Stimulated activated CD4-positive, alpha-beta T cell treated with anti-CD3 and anti-CD28 coated beads, Interleukin-12 subunit alpha, Interleukin-12 subunit beta, amount 100 ng/mL, for 24 hours (primary cell): ENCODE results near the gene SLC7A11.

Experiments used
- DNase-seq, 2 experiments: peaks; one replicate each; pipeline ENCODE4 v3.0.0-alpha.2; 2020; ENCODE audit warnings: low read depth in 2 of 2

SLC7A11 gene

DNA sequence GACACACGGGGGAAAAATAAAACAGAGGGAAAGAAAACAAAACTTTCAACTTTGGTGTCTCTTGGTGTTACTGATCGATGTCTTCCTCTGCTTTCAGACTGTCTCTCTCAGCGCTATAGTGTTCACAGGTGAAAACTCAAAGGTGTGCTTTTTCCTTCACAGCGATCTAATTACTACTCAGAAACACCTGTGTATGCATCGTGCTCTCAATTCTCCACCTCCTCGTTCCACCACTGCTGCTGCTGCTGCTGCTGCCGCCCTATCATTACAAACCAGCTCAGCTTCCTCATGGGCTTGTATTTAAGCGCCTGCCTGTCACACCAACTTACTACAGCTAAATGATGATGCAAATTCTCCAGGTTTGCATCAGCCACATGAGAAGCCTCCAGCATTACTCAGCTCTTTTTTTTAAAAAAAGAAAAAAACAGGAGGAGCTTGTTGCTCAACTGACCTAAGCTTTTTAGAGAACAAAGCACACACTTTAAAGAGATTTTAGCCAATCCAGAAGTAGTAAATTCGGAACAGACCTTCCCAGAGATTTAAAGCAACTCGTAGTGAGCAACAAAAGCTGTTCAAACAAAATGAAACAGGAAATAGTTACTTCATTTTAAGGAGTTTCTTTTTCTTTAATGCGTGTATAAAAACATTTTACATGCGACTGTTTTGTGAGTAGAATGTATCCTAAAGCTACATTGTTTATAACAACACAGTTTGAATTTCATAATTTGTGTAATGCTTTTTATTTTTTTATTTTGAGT lies at the start of gene SLC7A11:
Gene SLC7A11 (minus strand): TSS at position 274 of the 758 bp plus-strand sequence. CDS start 280 bp downstream, outside the sequence.
- DNase-seq = peak; percentile 7 to 19

DNA sequence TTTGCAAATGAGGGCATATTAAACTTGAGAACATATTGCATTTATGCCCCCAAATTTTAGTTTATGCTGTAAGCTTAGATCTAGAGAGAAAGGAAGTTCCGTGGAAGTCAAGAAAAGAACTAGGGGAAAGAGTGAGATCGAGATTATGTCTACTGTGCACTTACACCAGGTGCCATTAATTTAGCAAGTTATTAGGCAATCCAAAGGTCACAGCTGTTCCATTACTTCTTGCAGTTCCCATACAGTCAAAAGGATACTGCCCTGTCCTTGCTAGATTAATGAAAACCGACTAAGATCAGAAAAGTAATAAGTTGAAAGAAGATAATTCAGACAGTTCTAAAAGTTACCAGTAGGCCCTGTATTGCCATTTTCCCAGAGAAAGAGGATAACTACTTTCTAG lies 49.3 kb upstream of the SLC7A11 start:
- no peak for DNase-seq

DNA sequence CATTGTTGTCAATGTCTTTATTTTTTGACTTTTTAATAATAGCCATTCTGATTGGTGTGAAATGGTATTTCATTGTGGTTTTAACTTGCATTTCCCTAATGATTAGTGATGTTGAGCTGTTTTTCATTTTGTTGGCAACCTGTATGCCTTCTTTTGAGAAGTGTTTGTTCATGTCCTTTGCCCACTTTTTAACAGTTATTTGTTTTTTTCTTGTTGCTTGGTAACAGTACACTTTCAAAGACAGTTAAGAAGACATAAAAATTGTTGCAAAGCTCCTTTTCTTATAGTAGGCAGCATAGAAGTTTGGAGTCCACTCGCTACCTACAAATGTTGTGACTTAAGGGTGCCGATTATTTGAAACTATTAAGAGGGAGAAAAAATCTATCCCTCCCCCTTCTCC lies 48.7 kb upstream of the SLC7A11 start:
- DNase-seq = no peak

DNA sequence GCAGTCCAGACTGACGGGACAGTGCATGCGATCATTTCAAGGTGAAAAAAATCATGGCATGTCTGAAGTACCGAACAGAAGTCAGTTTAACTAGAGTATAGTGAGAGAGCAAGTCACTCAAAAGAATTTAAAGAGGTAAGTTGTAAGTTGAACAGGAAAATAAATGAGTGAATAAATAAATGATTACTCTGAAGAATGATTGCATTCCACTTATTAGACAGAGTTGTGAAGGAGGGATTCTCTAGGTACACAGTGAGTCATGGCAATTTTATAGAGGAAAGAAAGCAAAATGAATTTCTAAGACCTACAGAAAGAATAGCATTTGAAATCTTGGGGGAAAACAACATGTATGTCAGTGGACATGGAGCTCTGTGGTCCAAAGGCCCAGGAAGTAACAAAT lies 37.1 kb upstream of the SLC7A11 start:
- no peak for DNase-seq

DNA sequence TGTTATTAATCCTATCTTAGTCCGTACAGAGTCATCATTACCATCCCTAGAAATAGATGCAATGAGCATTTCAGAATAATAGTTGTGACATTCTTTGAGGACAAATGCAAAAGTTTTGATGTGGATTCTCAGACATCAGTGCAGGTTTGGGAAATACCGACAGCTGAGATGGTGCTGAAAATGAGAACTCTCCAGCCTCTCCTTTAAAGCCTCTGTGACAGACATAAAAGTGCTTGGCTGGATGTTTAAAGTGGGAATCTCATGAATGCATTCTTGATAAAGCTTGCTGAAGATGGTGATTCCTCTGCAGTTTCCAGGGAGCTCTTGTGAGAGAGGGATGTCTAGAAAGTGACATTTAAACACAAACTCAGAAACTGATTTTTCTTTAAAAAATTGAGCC lies 35.0 kb upstream of the SLC7A11 start:
- DNase-seq = no peak

DNA sequence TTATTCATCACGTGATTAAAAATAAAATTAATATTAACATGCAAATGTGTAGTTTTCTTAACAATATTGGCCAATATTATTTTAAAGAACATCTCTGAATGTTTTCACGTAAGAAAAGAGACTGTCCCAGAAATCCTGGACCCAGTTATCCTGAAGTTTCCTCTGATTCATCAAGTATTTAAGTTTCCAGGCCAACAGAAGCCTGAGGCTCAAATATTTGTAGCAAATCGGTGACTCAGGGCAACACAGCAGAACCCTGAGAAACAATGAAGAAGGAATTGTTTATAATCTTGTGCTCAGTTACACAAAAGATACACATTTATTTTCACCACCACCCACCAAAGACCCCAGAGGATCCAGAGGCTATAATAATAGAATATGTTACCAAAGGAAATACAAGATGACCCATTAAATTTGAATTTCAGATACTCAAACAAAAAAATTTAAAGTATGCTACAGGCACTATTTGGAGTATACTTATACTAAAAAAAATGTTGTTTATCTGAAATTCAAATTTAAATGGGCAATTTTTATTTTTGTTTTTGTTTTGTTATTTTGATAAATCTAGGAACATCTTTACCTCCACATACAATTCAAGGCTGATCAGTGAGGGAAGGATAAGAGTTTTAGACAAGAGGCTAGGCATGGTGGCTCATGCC lies 33.9 kb upstream of the SLC7A11 start:
- DNase-seq = no peak

DNA sequence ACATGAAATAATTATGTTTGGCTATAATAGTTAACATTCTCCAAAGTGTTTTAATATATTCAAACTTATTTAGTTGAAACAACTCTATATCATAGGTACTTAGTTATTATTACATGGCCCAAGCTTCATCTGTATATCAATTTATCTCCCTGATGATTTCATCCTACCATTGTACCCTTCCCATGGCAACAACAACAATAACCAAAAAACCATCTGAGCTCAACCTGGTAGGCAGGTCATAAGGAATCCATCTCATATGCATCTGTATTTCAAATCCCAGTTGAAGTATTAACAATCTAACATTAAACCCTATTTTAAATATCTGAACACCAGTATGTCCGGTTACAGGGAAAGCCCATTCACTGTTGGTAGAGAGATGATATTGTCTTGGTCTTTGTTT lies 33.1 kb upstream of the SLC7A11 start:
- DNase-seq = no peak

DNA sequence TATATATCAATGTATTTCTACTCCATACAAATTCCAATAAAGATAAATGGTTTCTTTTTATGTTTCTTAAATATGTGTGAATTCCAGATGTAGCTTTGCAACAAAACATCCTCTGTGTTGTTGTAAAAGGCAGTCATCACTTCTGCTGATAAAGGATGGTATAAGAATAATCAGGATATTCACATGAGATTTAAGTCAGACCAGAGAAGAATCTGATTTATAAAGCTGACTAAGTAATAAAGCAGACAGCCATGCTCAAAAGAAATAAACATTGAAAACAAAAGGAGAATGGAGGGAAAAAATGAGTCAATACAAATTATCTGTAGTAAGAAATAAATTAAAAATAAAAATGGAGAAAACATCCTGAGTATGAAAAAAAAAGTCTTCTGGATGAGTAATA lies 27.0 kb upstream of the SLC7A11 start:
- DNase-seq = no peak

DNA sequence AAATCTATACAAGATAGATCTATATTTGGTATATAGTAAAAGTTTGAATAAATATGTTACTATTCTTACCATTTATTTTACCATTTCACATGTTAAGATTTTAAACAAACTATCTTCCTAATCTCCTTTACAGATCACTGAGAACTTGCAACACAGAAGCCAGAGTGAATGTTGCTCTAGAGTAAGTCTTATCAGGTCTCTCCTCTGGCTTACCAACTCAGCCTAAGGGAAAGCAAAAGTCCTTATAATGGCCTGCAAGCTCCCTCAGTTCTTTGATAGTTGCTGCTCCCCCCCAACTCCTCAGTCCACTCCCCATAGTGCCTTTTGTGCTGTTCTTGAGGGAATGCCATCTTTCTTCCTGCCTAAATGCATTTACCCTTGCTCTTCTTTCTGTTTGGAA lies 25.7 kb upstream of the SLC7A11 start:
- DNase-seq = no peak

DNA sequence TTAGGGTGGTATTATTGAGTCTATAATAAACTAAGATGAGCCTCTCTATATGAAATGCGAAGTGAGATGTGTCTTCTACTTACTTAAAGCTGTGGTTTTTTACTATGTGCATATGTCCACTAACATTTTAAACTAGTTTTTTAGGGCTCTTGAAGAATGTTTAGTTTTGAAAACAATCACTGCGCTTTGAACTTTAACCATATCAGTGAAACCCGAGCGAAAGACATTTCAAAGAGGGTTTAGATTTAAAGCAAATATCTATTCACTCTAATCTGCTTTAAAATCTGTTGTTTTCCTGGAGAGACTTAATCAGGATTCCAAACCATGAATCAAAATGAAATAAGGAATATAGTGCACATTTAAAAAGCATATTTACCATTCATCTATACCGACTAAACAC lies 24.8 kb upstream of the SLC7A11 start:
- no peak for DNase-seq

DNA sequence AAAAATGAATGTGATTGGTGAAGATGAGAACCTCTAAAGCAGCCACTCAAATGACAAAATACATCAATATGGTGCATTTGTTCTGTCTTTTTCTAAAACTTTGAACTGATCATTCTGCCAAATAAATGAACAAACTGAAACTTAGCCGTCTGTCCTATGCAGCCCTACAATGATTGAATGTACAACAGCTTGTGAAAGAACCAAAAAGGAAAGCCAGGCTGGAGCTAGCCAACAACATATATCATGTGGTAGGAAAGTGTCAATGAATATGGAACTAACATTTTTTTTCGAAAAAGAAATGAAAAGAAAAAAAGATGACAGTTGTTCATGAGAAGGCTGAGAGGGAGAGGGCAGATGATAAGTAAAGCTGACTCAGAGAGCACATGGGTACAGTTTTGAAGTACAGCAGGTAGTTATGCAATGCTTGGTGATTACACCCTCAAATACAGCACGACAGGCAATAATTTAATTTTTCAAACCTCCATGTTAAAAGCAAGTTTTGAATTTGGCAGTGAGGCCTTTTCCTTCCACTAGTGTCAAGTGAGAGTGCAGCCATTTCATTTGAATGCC lies 21.2 kb upstream of the SLC7A11 start:
- no peak for DNase-seq

DNA sequence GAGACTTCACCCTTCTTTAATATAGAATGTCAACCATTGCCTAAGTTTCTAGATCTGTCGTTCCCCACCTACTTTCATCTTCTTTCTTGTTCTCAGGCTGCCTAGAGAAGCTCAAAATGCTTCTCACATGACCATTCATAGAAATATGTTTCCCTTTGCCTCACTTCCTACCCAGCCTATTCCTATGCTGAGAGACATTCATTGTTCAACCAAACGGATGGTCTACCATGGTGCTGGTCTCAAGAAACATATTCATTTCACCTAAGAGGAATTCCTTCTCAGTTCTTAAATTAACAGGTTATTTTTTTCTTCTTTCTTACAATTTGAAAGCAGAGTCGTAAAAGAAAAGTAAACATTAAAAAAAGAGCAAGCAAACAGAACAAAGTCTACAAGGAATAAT lies 20.3 kb upstream of the SLC7A11 start:
- DNase-seq = no peak

DNA sequence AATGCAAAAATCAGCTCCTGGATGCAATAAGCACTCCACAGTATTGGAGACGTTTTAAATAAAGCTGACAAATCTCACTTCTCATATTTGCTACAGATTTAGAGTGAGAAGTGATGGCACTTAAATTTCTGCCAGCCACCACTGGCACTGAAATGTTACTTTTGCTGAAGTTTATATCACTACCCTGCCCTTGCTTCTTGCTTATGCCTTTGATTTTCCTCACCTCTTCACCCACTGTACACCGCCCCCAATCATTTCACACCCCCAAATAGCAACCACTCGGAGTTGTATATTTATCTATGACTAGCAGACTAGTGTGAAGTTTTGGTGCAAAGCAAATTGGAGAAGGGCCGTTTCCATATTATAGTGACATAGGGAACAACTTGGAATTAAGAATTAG lies 19.9 kb upstream of the SLC7A11 start:
- no peak for DNase-seq

DNA sequence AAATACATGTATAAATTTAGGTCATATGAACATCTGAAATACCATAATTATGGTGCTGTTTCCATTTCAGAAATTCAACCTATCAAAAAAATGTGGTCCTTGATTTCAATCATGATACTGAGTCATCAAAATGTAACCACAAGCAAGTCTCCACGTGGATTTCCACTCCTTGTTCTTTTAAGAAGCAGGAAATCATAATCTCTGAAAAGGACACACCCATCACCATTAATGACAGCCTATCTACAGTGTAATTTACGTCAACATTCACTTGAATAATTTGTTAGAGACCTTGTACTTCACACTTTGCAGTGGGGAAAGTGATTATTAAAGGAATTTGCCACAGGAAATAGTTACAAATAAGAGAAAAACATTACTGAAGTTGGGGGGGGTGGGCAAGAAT lies 17.7 kb upstream of the SLC7A11 start:
- DNase-seq = no peak

DNA sequence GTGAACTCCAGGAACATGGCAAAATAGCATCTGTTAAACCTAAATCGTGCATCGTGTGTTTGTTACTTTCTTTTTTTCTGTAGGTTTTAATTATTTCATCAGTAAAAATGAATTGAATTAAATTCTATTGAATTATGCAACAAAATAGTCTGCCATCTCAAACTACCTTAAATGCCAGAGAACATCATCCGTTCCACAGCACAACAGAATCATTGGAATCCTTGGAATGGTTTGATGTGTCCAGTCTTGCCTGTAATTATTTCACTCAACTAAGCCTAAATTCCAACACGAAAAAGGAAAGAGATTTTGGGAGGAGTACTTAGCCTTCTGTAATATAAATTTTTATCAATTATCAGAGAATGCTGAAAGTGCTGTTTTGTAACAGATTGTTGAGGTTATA lies 17.1 kb upstream of the SLC7A11 start:
- no peak for DNase-seq

DNA sequence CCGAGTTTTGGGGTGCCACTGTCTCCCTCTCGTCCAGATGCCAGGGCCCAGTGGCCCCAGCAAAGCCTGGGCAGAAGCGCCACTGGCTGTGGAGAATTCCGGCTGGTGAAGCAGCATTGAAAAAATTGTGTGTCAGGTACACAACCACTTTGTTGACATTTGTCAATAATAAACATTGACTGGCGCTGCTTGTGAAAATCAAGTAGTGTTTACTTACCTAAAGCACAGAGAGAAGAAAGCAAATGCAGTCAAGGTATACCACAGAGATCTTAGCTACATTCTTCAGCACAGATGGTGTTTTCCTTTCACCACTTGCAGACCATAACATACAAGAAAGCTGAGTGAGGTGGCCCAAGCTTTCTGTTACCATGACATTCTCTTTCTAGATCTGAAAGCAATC lies 14.5 kb upstream of the SLC7A11 start:
- no peak for DNase-seq

DNA sequence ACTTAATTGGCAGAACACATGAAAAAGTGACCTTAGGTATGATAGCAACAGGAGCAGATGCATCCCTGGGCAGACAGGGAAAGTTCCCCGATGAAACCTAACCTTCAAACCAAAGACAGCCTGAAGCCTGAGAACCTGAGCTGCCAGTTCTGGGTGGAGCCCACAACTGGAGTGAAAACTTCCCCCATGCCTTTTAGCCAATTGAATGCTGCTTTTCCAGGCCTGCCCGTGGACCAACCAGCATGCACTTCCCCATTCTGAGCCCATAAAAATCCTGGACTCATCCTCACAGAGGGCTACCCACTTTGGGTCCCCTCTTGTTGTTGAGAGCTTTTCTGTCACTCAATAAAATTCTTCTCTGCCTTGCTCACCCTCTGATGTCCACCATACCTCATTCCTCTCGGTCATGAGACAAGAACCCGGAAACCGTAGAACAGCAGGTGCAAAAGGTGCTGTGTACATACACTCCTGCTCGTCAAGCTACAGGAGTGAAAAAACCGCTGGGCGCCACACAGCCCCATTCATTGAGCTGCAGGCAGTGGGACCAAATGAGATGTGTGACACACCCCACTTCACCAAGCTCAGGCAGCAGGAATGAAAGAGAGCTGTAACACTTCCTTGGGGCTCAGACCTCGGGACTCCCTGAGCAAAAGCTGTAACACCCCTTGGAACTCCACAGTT lies 13.9 kb upstream of the SLC7A11 start:
- DNase-seq = no peak

DNA sequence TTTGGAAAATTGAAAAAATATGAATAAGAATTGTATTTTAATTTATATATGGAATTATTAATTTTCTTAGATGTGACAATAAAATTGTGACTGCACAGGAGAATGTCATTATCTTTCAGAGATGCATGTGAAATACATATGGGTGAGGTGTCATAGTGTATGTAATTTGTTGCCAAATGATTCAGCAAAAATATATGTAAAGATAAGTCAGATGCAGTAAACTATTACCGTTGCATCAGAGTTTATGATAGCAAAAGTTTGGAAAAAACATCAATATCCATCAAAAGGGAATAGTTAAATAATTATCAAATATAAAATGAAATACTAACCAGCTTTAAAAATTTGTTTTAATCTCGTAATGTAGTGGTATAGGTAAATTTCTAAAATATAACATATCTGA lies 10.4 kb upstream of the SLC7A11 start:
- DNase-seq = no peak

DNA sequence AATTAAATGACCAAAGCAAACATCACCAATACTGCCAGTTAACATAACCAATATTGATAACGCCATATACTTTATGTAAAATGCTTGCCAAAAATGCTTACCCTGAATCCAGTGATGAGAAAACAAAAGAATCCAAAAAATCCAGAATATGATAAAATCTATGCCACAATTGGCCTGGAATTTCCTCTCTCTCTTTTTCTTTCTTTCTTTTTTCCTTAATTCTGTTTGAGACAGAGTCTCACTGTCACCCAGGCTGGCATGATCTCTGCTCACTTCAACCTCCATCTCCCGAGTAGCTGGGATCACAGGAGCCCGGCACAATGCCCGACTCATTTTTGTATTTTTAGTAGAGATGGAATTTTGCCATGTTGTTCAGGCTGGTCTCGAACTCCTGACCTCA lies 9.8 kb upstream of the SLC7A11 start:
- no peak for DNase-seq

DNA sequence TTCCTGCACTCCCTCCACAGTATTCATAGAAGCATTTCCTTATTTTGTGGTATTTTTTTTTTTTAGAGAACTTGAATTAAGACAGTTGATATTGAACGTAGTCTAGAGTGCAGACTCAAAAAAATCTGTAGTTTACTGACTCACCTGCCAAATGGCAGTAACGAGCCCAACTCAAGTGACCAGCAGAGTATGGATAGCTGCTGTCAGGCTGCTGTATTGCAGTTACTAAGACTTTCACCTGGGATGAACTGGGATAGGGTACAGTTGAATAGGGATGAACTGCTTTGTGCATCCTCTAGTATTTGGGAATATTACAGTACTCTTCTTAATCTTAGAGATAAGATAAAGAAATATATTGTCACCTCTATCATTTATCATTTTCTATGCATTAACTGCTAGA lies 7.0 kb upstream of the SLC7A11 start:
- no peak for DNase-seq

DNA sequence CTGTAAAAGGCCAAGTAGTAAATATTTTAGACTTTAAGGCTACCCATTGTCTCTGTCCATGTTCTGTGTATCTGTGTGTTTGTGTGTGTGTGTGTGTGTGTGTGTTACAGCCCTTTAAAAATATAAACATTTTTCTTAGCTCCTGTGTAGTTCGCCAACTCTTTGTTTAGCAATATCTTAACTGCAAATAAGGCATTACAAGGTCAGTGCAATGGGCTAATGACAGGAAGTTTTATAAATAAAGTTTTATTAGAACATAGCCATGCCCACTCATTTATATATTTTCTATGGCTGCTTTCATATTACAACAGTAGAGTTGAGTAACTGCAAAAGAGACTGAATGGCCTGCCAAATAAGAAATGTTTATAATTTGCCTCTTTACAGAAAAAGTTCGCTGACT lies 5.9 kb upstream of the SLC7A11 start:
- DNase-seq = no peak

DNA sequence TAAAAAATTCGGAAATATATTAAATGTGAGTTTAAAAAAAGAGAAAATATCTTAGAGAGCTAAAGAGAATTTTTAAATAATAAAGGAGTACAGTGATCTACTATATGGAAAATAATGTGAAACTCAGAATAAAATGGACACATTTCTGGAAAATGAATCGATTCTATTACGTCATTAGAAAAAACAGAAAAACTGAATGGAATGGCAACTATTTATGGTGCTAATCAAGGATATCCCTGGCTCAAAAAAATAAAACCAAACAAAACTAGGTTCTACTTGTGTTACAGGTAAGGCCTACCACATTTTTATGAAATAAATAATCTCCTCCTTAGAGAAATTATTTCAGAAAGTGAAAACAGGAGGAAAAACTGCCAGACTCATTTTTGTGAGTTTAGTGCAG lies 5.5 kb upstream of the SLC7A11 start:
- DNase-seq = no peak

DNA sequence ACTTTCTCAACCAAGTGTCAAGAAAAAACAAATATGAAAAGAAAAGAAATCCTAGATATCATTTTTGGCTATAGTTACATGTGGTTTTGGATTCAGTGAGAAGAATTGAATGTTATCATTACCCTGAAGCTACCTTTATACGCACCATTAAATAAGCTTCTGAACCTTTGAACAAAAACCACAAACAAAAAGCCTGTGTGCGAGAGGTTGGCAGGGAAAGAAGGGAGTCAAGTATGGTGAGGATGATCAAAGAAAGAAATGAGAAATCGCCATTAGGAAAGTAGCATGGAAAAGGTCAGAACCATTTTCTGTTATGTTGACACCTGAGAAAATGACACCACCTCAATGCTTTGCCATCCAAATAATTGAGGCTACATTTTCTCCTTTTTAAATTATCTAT lies 1.2 kb upstream of the SLC7A11 start:
- DNase-seq = no peak
